Keratinocyte (primary cell): ENCODE data around the gene REEP6.

Source experiments
- EZH2 ChIP-seq: IDR thresholded peaks from one replicate; pipeline ENCODE4 v1.6.1; 2012; ENCODE audit warnings: inconsistent platforms, mild to moderate bottlenecking, low read length, moderate library complexity
- TF ChIP-seq, protein P1 (sequence below), 3 experiments: IDR thresholded peaks in 1 of 3; conservative IDR thresholded peaks in 1 of 3; optimal IDR thresholded peaks in 1 of 3; 2 replicates in 2 of 3; 3 replicates in 1 of 3; pipeline versions ENCODE3 to v1.5.1; 2011; ENCODE audit warnings: low read length in 3 of 3, mild to moderate bottlenecking in 3 of 3, moderate library complexity in 2 of 3, control low read depth in 1 of 3, inconsistent platforms in 1 of 3; ENCODE audit not compliant: insufficient read depth in 2 of 3; ENCODE audit errors: extremely low read depth in 1 of 3

GRCh38 chr19:1525343-1525742 lies 34.4 kb downstream of the REEP6 start:
- TF ChIP-seq, protein P1, sequence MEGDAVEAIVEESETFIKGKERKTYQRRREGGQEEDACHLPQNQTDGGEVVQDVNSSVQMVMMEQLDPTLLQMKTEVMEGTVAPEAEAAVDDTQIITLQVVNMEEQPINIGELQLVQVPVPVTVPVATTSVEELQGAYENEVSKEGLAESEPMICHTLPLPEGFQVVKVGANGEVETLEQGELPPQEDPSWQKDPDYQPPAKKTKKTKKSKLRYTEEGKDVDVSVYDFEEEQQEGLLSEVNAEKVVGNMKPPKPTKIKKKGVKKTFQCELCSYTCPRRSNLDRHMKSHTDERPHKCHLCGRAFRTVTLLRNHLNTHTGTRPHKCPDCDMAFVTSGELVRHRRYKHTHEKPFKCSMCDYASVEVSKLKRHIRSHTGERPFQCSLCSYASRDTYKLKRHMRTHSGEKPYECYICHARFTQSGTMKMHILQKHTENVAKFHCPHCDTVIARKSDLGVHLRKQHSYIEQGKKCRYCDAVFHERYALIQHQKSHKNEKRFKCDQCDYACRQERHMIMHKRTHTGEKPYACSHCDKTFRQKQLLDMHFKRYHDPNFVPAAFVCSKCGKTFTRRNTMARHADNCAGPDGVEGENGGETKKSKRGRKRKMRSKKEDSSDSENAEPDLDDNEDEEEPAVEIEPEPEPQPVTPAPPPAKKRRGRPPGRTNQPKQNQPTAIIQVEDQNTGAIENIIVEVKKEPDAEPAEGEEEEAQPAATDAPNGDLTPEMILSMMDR (optimal IDR thresholded peaks at IDR 0.05 in 1 of 3, IDR thresholded peaks at IDR 0.05 in 1 of 3, conservative IDR thresholded peaks at IDR 0.05 in 1 of 3; ENCODE audit: extremely low read depth in 1 of 3, insufficient read depth in 2 of 3, low read length in 3 of 3) = no peak
- no peak for TF ChIP-seq EZH2
